HepG2 (cell line): ENCODE data around the gene KLF6. TPM values are rescaled to one million over a fixed set of nuclear protein-coding genes. Genes with fewer than 3 reads are reported as not detected.
A peak's percentile ranks its signal among the peaks of the same experiment; 100 is the strongest.

Experiments used
- ATAC-seq: fragments of 200-7000 bp; cut with Tn5 transposase; 3 replicates; pipeline ENCODE4 v1.9.1; 2020; ENCODE audit warnings: mild to moderate bottlenecking, moderate library complexity
- BruUV-seq: library from RNA; stranded (reverse); fragments of 400-500 nt; replicated peaks from 2 replicates; lab custom pipeline; 2021; lab: Mats Ljungman, UMichigan
- CTCF ChIA-PET: fragments of 300-600 bp; formaldehyde crosslinking; extraction: SDS; loops from one replicate; lab custom pipeline; 2021; ENCODE audit warnings: low total read pairs, inconsistent platforms, low intra/inter-chr PET ratio; lab: Yijun Ruan, JAX
- POLR2A ChIA-PET: fragments of 350-600 bp; sonication (Branson Sonifier 250); formaldehyde crosslinking; loops from one replicate; lab custom pipeline; 2020; ENCODE audit warnings: antibody characterized with exemption, inconsistent platforms; lab: Yijun Ruan, JAX
- DNase-seq: peaks from one replicate; pipeline ENCODE4 v3.0.0-alpha.2; 2015; ENCODE audit warnings: low spot score
- FAIRE-seq: peaks from 3 replicates; lab custom pipeline; 2011; peaks lifted over from hg19 to GRCh38; lab: Jason Lieb, UNC
- H2AFZ ChIP-seq: one replicate; pipeline ENCODE4 v1.6.1; 2011; ENCODE audit warnings: low read length, inconsistent platforms
- H3K27ac ChIP-seq: fragments of 300-600 bp; 3 replicates; pipeline ENCODE4 v1.8.0; 2011; ENCODE audit warnings: mixed run types, mild to moderate bottlenecking, mixed read lengths, low read length, inconsistent platforms; ENCODE audit not compliant: insufficient read depth; ENCODE audit errors: extremely low read length
- H3K27me3 ChIP-seq, 2 experiments: fragments of 200-600 bp in 1 of 2; 2 replicates in 1 of 2; 3 replicates in 1 of 2; pipeline versions ENCODE4 v1.6.0 to v1.8.0; 2011; ENCODE audit warnings: low read length in 2 of 2, mild to moderate bottlenecking in 2 of 2, moderate library complexity in 2 of 2, inconsistent platforms in 1 of 2; ENCODE audit not compliant: insufficient read depth in 2 of 2, control insufficient read depth in 1 of 2
- H3K36me3 ChIP-seq, 2 experiments: fragments of 200-600 bp in 1 of 2; replicated peaks in 1 of 2; 2 replicates in 1 of 2; 3 replicates in 1 of 2; pipeline versions ENCODE4 v1.5.1 to v1.8.0; 2011; ENCODE audit warnings: low read length in 2 of 2, inconsistent platforms in 1 of 2; ENCODE audit not compliant: insufficient read depth in 2 of 2, control insufficient read depth in 1 of 2
- H3K4me1 ChIP-seq: 2 replicates; pipeline ENCODE4 v1.5.1; 2012; ENCODE audit warnings: low read length, inconsistent platforms; ENCODE audit not compliant: insufficient read depth
- H3K4me2 ChIP-seq: 2 replicates; pipeline ENCODE4 v1.6.0; 2011; ENCODE audit warnings: low read depth, low read length, inconsistent platforms
- H3K4me3 ChIP-seq, 3 experiments: fragments of 200-600 bp in 1 of 3; sonication (generic), shearing (Covaris generic) in 1 of 3; replicated peaks in 1 of 3; 2 replicates each; pipeline ENCODE4 v1.5.1; 2011 to 2016; ENCODE audit warnings: low read length in 3 of 3, inconsistent platforms in 2 of 3, low read depth in 2 of 3, mild to moderate bottlenecking in 2 of 3, control low read depth in 1 of 3, mixed read lengths in 1 of 3; ENCODE audit not compliant: insufficient read depth in 1 of 3
- H3K79me2 ChIP-seq: one replicate; pipeline ENCODE4 v1.6.1; 2011; ENCODE audit warnings: low read length, inconsistent platforms; ENCODE audit not compliant: insufficient read depth
- H3K9ac ChIP-seq: 2 replicates; pipeline ENCODE4 v1.6.0; 2011; ENCODE audit warnings: mild to moderate bottlenecking, low read depth, low read length, inconsistent platforms; ENCODE audit not compliant: insufficient read depth
- H3K9me3 ChIP-seq: 2 replicates; pipeline ENCODE4 v1.5.1; 2012; ENCODE audit warnings: mild to moderate bottlenecking, low read length
- H4K20me1 ChIP-seq: 2 replicates; pipeline ENCODE4 v1.6.0; 2011; ENCODE audit warnings: inconsistent platforms, mild to moderate bottlenecking, low read length, moderate library complexity; ENCODE audit not compliant: insufficient read depth
- CHD4 ChIP-seq: fragments of 200-600 bp; sonication (generic); IDR thresholded peaks from 2 replicates; pipeline ENCODE4 v1.7.0; 2017; ENCODE audit warnings: mild to moderate bottlenecking, low read length, borderline replicate concordance
- GLI4 ChIP-seq: sonication (generic); formaldehyde crosslinking; IDR thresholded peaks from 2 replicates; pipeline ENCODE4 v1.5.1; 2020; ENCODE audit warnings: missing genetic modification reagents, mild to moderate bottlenecking, moderate library complexity, borderline replicate concordance
- JUND ChIP-seq: sonication (generic); formaldehyde crosslinking; IDR thresholded peaks from 2 replicates; pipeline ENCODE4 v1.8.0; 2022; ENCODE audit warnings: mild to moderate bottlenecking, missing genetic modification reagents
- MAFF ChIP-seq: IDR thresholded peaks from 2 replicates; pipeline ENCODE4 v1.6.1; 2011; ENCODE audit warnings: low read depth, low read length, improper control_type of control experiment
- MAFK ChIP-seq, 2 experiments: IDR thresholded peaks in 1 of 2; conservative IDR thresholded peaks in 1 of 2; 2 replicates each; pipeline ENCODE4 v1.6.1; 2011; ENCODE audit warnings: improper control_type of control experiment in 2 of 2, low read length in 2 of 2
- NR2F6 ChIP-seq, 2 experiments: IDR thresholded peaks; 2 replicates each; pipeline ENCODE4 v1.6.1; 2016; ENCODE audit warnings: antibody characterized with exemption in 1 of 2, mild to moderate bottlenecking in 1 of 2
- PLRG1 ChIP-seq: fragments of 450-650 bp; conservative IDR thresholded peaks from 2 replicates; pipeline ENCODE4 v1.6.1; 2016
- RORA ChIP-seq: sonication (generic); formaldehyde crosslinking; IDR thresholded peaks from 2 replicates; pipeline ENCODE4 v1.5.0; 2020; ENCODE audit warnings: mild to moderate bottlenecking, missing genetic modification reagents, moderate library complexity
- ZNF101 ChIP-seq: sonication (generic); formaldehyde crosslinking; IDR thresholded peaks from 2 replicates; pipeline ENCODE4 v1.4.0; 2020; ENCODE audit warnings: mild to moderate bottlenecking, low read depth, missing genetic modification reagents, borderline replicate concordance
- ZNF549 ChIP-seq: sonication (generic); formaldehyde crosslinking; IDR thresholded peaks from 2 replicates; pipeline ENCODE4 v1.5.0; 2020; ENCODE audit warnings: missing genetic modification reagents
- WGBS: methylation state at CpG from one replicate; pipeline ENCODE4 v1.1.6; 2017; ENCODE audit warnings: low lambda C conversion rate; 5-methylcytosine and 5-hydroxymethylcytosine counted together
- in situ Hi-C: cut with HindIII; loops from 2 replicates; pipeline ENCODE4 v1.10.0; 2017; ENCODE audit warnings: low pct_unique_long_range_greater_than_20kb; ENCODE audit not compliant: extremely low pct_ligation_motif_present
- intact Hi-C: fragments of 100-400 bp; cut with micrococcal nuclease; formaldehyde crosslinking; loops from one replicate; pipeline ENCODE4 v1.10.0; 2022; ENCODE audit not compliant: unreplicated experiment
- polyA plus RNA-seq, 8 experiments: library from polyadenylated mRNA; depleted of rRNA in 3 of 8; stranded (reverse) in 7 of 8; unstranded in 1 of 8; fragments of >200 nt; fragmentation: Illumina TruSeq in 4 of 8; extraction: Trizol in 4 of 8; gene quantifications; 2 replicates each; pipeline versions ENCODE4 v1.2.1 to v1.2.3, GENCODE V29; 2011 to 2016; ENCODE audit warnings: low read depth in 4 of 8, missing spikeins in 1 of 8, mixed read lengths in 1 of 8; ENCODE audit not compliant: insufficient read depth in 1 of 8
- total RNA-seq, 5 experiments: library from RNA; depleted of rRNA; stranded (reverse); fragments of >200 nt; fragmentation: Illumina TruSeq; extraction: Trizol; gene quantifications; 2 replicates each; pipeline ENCODE4 v1.2.3, GENCODE V29; 2016; ENCODE audit warnings: low read depth in 1 of 5
- TF ChIP-seq, protein P1 (sequence below): IDR thresholded peaks from 2 replicates; pipeline ENCODE4 v1.6.1; 2016; ENCODE audit warnings: low read depth, missing genetic modification reagents, missing compliant biosample characterization
- TF ChIP-seq, protein P2 (sequence below): sonication (generic); formaldehyde crosslinking; IDR thresholded peaks from 2 replicates; pipeline ENCODE4 v1.4.0; 2020; ENCODE audit warnings: missing genetic modification reagents, borderline replicate concordance
- TF ChIP-seq, protein P3 (sequence below): sonication (generic); formaldehyde crosslinking; IDR thresholded peaks from 2 replicates; pipeline ENCODE4 v1.9.0; 2022; ENCODE audit warnings: missing genetic modification reagents, mild to moderate bottlenecking, borderline replicate concordance

KLF6 gene
- total and polyA plus RNA-seq, 2 of the 13 experiments (the other 11 are each of a cell fraction or from before 2014, with no cell fraction given): 27.0 to 71.9 TPM

DNA sequence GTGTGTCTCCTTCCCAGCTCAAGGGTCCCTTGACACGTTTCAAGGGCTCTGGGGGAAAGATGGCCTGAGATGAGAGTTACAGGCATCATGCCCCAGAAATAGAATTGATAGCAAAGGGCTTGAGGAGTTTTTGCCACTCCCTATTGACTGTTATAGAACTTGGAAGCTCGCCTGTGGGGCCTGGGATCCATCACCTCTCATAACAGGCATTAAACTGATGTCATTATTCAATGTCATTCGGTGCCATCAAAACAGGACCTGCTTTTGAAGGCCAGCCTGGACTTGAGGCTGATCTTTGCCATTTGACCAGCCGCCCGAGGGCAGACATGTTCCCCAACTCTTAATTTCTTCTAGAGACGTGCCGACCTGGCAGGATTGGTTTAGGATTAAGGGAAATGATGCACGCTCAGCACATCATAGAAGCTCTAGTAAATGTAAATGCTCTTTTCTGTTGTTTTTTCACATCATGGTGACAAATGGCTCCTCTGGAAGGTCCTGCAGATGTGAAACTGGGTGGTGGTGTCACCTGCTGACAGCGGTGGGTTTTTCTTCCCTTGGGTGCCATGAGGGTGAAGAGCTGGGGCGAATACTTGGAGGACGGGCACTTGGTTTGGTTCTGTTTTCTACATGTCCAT is 16.7 kb upstream of the KLF6 start:
- Histone ChIP-seq H3K9me3 (no peaks in the 10 kb centered on the region), H2AFZ (no peak overlapping the region), H3K9ac (no peak overlapping the region), H3K27ac (no peak overlapping the region), H3K79me2 (no peaks in the 10 kb centered on the region), H3K4me3 (no peak overlapping the region), H3K4me2 (no peak overlapping the region), H3K36me3 (no peaks in the 10 kb centered on the region), H3K4me1 (peaks cover 41% of the 10 kb centered on the region), H4K20me1 (no peaks in the 10 kb centered on the region), H3K27me3 (no peaks in the 10 kb centered on the region)
- 86% methylated on average over 11 of the region's 11 CpGs for WGBS
- FAIRE-seq (no peak), ATAC-seq (no peak), DNase-seq (no peak)
- intact Hi-C loops: no loop called here
- POLR2A ChIA-PET: interaction anchor here (1.3 to 4.9 kb wide), 4 partner anchors 8 to 50 kb away, joined by 3 to 34 read pairs (median 5); partner anchors contain the start of gene KLF6
- CTCF ChIA-PET: no interaction called here
- in situ Hi-C loops: no loop called here
- BruUV-seq: no TSS peak
- no peak for TF ChIP-seq CHD4
- TF ChIP-seq JUND (CRISPR knock-in tag): no peak
- TF ChIP-seq PLRG1: no peak
- TF ChIP-seq ZNF101 (CRISPR knock-in tag): no peak
- peak; percentile 42 to 61; a peak in 3 of 4 replicates for TF ChIP-seq MAFK (conservative IDR thresholded peaks at IDR 0.05 in 1 of 2, IDR thresholded peaks at IDR 0.05 in 1 of 2; ENCODE audit: low read length in 2 of 2)
- TF ChIP-seq RORA: no peak
- TF ChIP-seq, protein P1, sequence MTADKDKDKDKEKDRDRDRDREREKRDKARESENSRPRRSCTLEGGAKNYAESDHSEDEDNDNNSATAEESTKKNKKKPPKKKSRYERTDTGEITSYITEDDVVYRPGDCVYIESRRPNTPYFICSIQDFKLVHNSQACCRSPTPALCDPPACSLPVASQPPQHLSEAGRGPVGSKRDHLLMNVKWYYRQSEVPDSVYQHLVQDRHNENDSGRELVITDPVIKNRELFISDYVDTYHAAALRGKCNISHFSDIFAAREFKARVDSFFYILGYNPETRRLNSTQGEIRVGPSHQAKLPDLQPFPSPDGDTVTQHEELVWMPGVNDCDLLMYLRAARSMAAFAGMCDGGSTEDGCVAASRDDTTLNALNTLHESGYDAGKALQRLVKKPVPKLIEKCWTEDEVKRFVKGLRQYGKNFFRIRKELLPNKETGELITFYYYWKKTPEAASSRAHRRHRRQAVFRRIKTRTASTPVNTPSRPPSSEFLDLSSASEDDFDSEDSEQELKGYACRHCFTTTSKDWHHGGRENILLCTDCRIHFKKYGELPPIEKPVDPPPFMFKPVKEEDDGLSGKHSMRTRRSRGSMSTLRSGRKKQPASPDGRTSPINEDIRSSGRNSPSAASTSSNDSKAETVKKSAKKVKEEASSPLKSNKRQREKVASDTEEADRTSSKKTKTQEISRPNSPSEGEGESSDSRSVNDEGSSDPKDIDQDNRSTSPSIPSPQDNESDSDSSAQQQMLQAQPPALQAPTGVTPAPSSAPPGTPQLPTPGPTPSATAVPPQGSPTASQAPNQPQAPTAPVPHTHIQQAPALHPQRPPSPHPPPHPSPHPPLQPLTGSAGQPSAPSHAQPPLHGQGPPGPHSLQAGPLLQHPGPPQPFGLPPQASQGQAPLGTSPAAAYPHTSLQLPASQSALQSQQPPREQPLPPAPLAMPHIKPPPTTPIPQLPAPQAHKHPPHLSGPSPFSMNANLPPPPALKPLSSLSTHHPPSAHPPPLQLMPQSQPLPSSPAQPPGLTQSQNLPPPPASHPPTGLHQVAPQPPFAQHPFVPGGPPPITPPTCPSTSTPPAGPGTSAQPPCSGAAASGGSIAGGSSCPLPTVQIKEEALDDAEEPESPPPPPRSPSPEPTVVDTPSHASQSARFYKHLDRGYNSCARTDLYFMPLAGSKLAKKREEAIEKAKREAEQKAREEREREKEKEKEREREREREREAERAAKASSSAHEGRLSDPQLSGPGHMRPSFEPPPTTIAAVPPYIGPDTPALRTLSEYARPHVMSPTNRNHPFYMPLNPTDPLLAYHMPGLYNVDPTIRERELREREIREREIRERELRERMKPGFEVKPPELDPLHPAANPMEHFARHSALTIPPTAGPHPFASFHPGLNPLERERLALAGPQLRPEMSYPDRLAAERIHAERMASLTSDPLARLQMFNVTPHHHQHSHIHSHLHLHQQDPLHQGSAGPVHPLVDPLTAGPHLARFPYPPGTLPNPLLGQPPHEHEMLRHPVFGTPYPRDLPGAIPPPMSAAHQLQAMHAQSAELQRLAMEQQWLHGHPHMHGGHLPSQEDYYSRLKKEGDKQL: no peak
- TF ChIP-seq MAFF: peak; percentile 56
- no peak for TF ChIP-seq ZNF549
- TF ChIP-seq, protein P2, sequence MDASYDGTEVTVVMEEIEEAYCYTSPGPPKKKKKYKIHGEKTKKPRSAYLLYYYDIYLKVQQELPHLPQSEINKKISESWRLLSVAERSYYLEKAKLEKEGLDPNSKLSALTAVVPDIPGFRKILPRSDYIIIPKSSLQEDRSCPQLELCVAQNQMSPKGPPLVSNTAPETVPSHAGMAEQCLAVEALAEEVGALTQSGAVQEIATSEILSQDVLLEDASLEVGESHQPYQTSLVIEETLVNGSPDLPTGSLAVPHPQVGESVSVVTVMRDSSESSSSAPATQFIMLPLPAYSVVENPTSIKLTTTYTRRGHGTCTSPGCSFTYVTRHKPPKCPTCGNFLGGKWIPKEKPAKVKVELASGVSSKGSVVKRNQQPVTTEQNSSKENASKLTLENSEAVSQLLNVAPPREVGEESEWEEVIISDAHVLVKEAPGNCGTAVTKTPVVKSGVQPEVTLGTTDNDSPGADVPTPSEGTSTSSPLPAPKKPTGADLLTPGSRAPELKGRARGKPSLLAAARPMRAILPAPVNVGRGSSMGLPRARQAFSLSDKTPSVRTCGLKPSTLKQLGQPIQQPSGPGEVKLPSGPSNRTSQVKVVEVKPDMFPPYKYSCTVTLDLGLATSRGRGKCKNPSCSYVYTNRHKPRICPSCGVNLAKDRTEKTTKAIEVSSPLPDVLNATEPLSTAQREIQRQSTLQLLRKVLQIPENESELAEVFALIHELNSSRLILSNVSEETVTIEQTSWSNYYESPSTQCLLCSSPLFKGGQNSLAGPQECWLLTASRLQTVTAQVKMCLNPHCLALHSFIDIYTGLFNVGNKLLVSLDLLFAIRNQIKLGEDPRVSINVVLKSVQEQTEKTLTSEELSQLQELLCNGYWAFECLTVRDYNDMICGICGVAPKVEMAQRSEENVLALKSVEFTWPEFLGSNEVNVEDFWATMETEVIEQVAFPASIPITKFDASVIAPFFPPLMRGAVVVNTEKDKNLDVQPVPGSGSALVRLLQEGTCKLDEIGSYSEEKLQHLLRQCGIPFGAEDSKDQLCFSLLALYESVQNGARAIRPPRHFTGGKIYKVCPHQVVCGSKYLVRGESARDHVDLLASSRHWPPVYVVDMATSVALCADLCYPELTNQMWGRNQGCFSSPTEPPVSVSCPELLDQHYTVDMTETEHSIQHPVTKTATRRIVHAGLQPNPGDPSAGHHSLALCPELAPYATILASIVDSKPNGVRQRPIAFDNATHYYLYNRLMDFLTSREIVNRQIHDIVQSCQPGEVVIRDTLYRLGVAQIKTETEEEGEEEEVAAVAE (CRISPR knock-in tag): no peak
- TF ChIP-seq, protein P3, sequence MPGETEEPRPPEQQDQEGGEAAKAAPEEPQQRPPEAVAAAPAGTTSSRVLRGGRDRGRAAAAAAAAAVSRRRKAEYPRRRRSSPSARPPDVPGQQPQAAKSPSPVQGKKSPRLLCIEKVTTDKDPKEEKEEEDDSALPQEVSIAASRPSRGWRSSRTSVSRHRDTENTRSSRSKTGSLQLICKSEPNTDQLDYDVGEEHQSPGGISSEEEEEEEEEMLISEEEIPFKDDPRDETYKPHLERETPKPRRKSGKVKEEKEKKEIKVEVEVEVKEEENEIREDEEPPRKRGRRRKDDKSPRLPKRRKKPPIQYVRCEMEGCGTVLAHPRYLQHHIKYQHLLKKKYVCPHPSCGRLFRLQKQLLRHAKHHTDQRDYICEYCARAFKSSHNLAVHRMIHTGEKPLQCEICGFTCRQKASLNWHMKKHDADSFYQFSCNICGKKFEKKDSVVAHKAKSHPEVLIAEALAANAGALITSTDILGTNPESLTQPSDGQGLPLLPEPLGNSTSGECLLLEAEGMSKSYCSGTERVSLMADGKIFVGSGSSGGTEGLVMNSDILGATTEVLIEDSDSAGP (CRISPR knock-in tag): no peak
- no peak for TF ChIP-seq NR2F6 (IDR thresholded peaks at IDR 0.05)
- TF ChIP-seq NR2F6 (CRISPR knock-in tag; IDR thresholded peaks at IDR 0.05): no peak
- TF ChIP-seq GLI4 (CRISPR knock-in tag): no peak
- TF ChIP-seq, all 625 proteins: peak for 2
